Measurements from ENCODE around the gene EIF1AD. TPM values are rescaled to one million over a fixed set of nuclear protein-coding genes. Genes with fewer than 3 reads are reported as not detected.

Gene EIF1AD
- total and polyA plus RNA-seq, 2 of the 8 experiments (the other 6 are each of a cell fraction or from before 2014, with no cell fraction given) = 32.6 to 39.9 TPM

- Histone ChIP-seq H3K14ac (ENCODE audit: insufficient read length) (no peak overlapping the region), H4K20me1 (replicated peaks in 1 of 2; ENCODE audit: control insufficient read depth in 1 of 2, insufficient read depth in 2 of 2, low read length in 2 of 2) (peaks cover 0 to 2% of the 10 kb centered on the region in 2 experiments), H3K9ac (replicated peaks in 1 of 4; ENCODE audit: extremely low read depth in 1 of 4, low read depth in 3 of 4, low read length in 3 of 4) (no peak overlapping the region; a peak in 1 of 7 replicates), H3K79me2 (ENCODE audit: control insufficient read depth in 1 of 2, insufficient read depth in 2 of 2, low read length in 2 of 2) (no peaks in the 10 kb centered on the region), H3K4me3 (ENCODE audit: extremely low read depth in 1 of 4, insufficient read depth in 2 of 4, low read depth in 3 of 4, low read length in 4 of 4) (no peak overlapping the region), H3K4ac (replicated peaks; ENCODE audit: insufficient read length, low read depth, low read length) (no peak overlapping the region), H3K18ac (ENCODE audit: extremely low read depth, low read length) (no peak overlapping the region), H2BK5ac (ENCODE audit: low read depth, low read length) (no peak overlapping the region), H2BK20ac (ENCODE audit: low read length) (no peak overlapping the region), H3K36me3 (ENCODE audit: control insufficient read depth in 2 of 4, insufficient read depth in 4 of 4, low read length in 3 of 4) (peaks cover 0 to 11% (median 8%) of the 10 kb centered on the region in 4 experiments; a peak in 6 of 8 replicates), H4K8ac (ENCODE audit: extremely low read depth, insufficient read depth, low read length) (peak overlapping the region; percentile 41; the same call in 1 of the 2 replicates), H3K4me2 (ENCODE audit: insufficient read depth in 1 of 2, low read depth in 2 of 2, low read length in 2 of 2) (no peak overlapping the region), H3K27me3 (replicated peaks in 1 of 4; ENCODE audit: control insufficient read depth in 3 of 4, extremely low read depth in 1 of 4, insufficient read depth in 3 of 4, low read length in 3 of 4) (no peaks in the 10 kb centered on the region), H2BK15ac (ENCODE audit: low read length) (no peak overlapping the region), H4K91ac (replicated peaks; ENCODE audit: insufficient read length, low read length) (no peak overlapping the region), H3K4me1 (replicated peaks in 1 of 4; ENCODE audit: control insufficient read depth in 3 of 4, insufficient read depth in 4 of 4, low read length in 3 of 4) (no peaks in the 10 kb centered on the region), H4K5ac (ENCODE audit: insufficient read length, low read depth, low read length) (no peak overlapping the region), H3K9me3 (ENCODE audit: insufficient read depth in 2 of 2, low read depth in 1 of 2, low read length in 1 of 2) (no peaks in the 10 kb centered on the region), H2BK12ac (ENCODE audit: low read depth, low read length) (no peak overlapping the region), H3K27ac (ENCODE audit: low read depth, low read length) (no peak overlapping the region), H2AFZ (ENCODE audit: low read length) (no peak overlapping the region), H2AK5ac (ENCODE audit: low read depth, low read length) (no peak overlapping the region), H3K56ac (replicated peaks; ENCODE audit: insufficient read length, low read depth, low read length) (no peak overlapping the region), H3K79me1 (ENCODE audit: low read depth, low read length) (no peaks in the 10 kb centered on the region), H2BK120ac (replicated peaks; ENCODE audit: low read depth, low read length) (no peak overlapping the region), H3K23ac (ENCODE audit: insufficient read length) (no peak overlapping the region), H3K23me2 (ENCODE audit: low read depth, low read length) (no peaks in the 10 kb centered on the region)
- POLR2A ChIA-PET (ENCODE audit: partially characterized antibody) = interaction anchor here (0.6 to 2.7 kb wide), 6 partner anchors 9 to 130 kb away, joined by 3 to 7 read pairs (median 4); no protein-coding TSS in a partner anchor
- WGBS, 2 experiments (ENCODE audit: extremely low coverage in 1 of 2, insufficient coverage in 1 of 2, insufficient read length in 1 of 2, insufficient replicate concordance in 2 of 2, low coverage in 1 of 2, low lambda C conversion rate in 2 of 2, missing lambda C conversion rate in 1 of 2) = 84% methylated on average over 20 of the region's 22 CpGs; no CpG with 5 or more reads in 1 of the 2 experiments
- TF ChIP-seq POU5F1 (IDR thresholded peaks at IDR 0.05; ENCODE audit: low read depth, low read length) (no peak), EGR1 (IDR thresholded peaks at IDR 0.05; ENCODE audit: borderline replicate concordance, low read depth, low read length) (no peak), CBX5 (IDR thresholded peaks at IDR 0.05; ENCODE audit: low read depth, low read length) (no peak), SIRT6 (IDR thresholded peaks at IDR 0.05; ENCODE audit: low read length) (no peak), SIX5 (IDR thresholded peaks at IDR 0.05; ENCODE audit: low read depth, low read length) (no peak), ASH2L (IDR thresholded peaks at IDR 0.05; ENCODE audit: low read length) (no peak), RAD21 (IDR thresholded peaks at IDR 0.05 in 1 of 2, conservative IDR thresholded peaks at IDR 0.05 in 1 of 2; ENCODE audit: low read depth in 2 of 2, low read length in 2 of 2) (no peak), HDAC2 (IDR thresholded peaks at IDR 0.05; ENCODE audit: borderline replicate concordance in 1 of 2, low read depth in 2 of 2, low read length in 2 of 2) (no peak), JUND (IDR thresholded peaks at IDR 0.05; ENCODE audit: low read length) (no peak)
- CTCF ChIA-PET (ENCODE audit: partially characterized antibody) = interaction anchor here (0.9 to 18.4 kb wide), 7 partner anchors 14 to 277 kb away, joined by 3 to 281 read pairs (median 3); partner anchors contain the start of genes CCDC85B, FIBP and SART1
- DNase-seq (ENCODE audit: low read depth in 1 of 2, low spot score in 2 of 2) = no peak
- FAIRE-seq = no peak
These were observed 19.0 kb downstream of the EIF1AD start for GRCh38 chr11:65982824-65983588.

Data from H1 (cell line).